NCI-H345 (cell line): ENCODE data around the gene TENT4B.
"Not testable (repeated sequence)": the region's sequence is repeated elsewhere in the genome, so short reads cannot be mapped to it uniquely, and the experiment has no call there.

Experiments
- DNase-seq: peaks from one replicate; lab custom pipeline; 2025; lab: John Stamatoyannopoulos, UW

TENT4B gene

DNA sequence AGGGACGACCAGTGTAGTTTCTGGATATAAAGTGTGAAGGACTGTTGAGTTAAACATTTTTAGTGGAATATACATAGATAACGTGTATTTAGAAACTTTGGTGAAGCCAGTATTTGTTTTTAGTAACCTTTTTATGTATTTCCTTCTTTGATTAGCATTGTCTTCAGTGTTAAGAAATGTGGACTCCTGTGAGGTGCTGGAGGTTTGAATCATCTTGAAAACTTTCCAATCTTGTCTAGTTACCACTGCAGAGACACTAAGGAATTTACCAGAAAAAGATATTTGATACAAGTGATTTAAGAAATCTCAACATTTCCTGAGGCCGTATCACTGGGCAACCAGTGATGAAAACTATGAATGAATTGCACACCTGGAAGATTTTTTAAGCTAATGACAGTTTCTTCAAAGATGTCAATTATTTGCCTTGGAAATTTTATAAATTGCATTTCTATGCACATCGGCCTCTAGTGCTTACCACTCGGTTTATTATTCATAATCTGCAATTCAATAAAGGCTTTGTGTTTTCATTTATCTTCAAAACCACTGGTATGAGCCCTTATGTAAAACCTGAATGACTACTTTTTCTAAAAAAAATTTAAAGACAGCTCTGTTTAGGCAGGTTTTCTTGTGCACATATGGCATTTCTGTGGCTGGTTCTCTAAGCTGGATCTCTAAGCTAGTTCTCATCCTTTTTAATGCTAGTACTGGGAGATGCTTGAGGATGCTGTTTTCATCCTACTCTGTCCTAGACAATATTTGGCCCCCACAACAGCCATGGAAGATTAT, 81.9 kb downstream of the TENT4B start:
- no peak for DNase-seq

DNA sequence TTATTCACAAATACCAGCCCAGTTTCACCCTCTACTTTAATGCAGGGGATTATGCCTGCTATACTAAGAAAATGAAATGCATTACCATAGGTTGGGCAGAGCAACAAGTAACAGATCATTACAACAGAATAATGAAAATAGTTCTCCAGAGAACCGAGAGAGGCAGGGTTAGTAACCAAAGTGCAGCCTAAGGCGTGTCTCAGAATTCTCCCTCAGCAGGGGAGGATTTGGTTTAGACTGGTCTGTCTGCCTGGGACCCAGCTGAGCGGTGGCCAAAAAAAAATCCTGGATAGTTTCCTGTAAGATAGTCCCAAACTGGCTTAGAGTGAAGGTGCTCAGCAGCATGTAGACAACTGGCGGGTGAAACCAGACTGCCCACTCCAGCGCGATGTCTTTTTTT, 82.5 kb downstream of the TENT4B start:
- DNase-seq = peak; percentile 4

- no peak for DNase-seq
Observed at GRCh38 chr16:50238314-50238713, 85.2 kb downstream of the TENT4B start.

DNA sequence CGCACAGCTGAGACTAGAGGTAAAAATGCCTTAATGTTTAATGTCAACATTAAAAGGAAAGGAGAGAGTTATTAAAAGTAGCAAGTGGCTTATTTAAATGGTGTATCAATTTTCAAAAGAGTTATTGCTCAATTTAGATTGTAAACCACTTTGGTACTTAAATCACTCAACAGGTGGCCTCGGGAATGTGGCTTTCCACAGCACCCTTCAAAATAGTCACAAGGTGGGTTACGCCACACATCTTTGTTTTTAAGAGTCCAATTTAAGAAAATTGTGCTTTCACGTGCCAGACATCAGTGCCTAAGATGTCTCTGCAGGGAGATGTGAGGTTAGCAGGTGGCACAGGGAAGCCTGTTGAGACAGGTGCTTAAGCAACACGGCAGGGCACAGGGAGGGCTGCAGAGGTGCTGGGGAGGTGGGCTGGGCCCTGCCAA, 85.8 kb downstream of the TENT4B start:
- DNase-seq = no peak

DNA sequence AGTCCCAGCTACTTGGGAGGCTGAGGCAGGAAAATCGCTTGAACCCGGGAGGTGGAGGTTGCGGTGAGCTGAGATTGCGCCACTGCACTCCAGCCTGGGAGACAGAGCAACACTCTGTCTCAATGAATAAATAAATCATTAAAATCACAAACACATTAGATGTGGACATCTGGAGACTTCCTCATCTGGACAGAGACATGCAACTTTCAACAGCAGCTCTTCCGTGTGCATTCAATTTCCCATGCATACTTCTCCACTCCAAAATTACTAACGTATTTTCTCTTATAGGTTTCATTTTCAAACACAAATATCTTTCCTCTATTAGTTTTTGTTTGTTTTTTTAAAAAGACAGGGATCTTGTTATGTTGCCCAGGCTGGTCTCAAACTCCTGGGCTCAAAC, 89.9 kb downstream of the TENT4B start:
- DNase-seq = not testable (repeated sequence)

DNA sequence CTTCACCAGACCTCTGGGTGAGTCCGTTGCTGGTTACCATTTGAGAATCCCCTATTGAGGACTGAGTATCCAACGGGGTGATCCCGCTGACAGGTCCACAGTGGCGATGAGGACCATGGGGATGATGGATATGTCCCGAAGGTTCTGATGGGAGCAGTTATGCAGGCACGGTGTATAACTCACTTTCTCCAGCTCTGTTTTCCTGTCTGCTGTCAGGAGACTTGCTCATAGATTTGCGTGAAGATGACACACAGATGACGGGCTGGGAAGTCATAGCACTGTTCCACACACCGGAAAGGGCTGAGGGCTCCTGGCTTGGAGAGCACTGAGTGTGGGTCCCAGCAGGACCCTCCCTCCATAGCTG, 91.0 kb downstream of the TENT4B start:
- no peak for DNase-seq

DNA sequence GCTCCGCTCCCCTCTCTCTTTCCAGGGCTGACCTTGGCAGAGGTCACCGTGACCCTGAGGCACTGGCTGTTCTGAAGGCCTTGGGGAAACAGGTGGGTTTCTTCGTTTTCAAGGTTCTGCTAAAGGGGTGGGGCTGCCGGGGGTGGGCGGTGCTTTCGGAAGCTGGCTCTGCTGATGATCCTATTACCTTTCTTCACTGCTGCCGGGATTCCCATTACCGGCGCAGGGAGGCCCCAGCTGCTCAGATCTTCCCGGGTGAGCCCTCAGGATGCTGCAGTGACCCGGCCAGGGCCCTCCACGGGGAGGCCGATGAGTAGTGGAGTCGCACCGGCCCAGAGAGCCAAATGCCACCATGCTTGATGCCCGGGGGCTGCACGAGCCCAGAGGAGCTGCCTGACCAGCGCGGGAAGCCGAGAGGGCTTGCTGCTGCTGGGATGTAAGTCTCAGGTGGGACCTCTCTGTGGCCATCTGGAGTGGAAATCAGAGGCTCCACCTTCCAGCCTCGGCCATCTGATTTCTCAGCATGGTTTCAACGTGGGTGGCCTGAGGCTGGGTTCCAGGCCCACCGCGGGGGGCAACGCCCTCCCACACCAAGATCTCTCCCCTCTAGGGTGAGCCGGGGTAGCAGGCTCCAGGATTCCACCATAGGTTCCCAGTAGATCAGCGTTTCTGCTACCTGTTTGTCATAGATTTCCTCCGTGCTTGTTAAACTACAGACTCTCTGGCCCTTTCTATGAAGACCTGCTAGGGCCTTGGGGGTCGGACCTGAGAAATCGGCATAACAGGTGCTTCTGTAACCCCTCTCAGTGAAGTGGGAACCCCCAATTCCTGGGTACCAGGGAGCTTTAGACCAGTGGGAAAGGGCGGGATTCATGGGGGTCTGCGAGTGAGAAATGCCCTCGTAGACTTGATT, 91.7 kb downstream of the TENT4B start:
- no peak for DNase-seq

DNA sequence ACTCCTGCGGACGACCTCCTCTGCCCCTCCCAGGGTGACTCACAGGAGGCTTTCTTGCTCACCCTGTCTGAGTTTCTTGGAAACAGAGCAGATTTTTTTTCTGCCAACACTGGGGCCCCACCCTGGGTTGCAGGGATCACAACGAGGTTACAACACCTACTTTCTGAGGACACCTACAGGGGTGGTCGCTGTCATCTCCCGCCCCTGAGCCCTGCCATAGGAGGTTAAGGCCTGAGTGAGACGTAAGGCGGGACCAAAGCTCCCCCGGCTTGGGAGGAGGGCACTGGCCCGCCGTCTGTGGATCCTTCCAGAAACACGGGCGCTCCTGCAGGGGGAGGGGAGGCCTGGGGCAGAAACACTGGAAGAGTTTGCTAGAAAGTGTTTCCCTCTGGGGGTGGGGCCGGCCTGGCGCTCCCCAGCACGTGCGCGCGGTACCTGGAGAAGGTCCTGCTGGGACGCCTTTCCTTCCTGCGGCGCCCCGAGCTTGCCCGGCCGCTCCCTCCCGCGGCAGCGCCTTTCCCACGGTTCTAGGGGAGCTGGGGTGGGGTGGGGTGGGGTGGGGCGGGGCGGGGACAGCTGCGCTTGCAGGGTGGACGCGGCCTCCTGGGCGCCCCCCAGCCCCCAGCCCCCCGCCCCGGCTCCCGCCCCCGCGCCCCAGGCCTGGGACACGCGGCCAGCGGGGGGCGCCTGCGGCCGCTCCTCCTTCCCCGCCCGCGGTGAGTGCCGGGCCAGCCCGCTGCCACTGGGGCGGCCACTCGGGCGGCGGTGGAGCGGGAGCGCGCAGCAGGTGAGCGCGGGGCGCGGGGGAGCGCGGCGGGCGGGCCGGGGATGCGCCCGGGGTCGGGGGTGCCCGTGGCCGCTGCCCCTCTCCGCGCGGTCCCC, 92.6 kb downstream of the TENT4B start:
- DNase-seq = peak; percentile 15

- DNase-seq = no peak
Observed at GRCh38 chr16:50246299-50247122, 93.4 kb downstream of the TENT4B start.

- no peak for DNase-seq
Observed at GRCh38 chr16:50247123-50247905, 94.2 kb downstream of the TENT4B start.

DNA sequence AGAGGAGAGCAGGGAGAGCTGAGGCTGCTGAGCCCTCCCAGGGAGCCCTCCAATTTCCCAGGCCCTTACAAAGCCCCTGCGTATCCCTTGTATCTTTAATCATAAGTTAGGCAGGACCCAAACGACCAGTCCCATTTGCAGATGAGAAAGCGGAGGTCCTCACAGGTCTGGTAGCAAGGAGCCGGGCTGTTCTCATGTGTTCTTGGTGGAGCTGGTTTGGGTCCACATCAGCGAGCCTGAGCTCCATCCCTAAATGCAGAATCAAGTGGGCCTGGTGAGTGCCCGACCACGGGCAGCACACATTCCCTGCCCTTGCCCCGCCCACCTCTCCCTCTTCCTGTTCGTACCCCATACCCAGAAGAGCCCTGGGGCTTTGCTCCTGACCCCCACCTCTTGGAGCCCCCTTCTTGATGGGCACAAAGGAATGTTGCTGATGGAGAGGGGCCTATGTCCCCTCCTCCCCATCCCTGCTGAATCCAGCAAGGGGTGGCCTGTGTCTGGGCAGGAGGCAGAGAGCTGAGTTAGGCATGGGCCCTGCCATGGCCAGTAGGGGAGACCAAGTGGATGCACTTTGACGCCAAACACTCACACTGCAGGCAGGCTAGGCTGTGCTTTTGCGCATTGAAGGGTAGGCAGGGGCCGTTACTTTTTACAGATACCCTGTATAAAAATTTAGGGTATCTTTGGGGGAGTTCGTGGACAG, 95.0 kb downstream of the TENT4B start:
- no peak for DNase-seq

DNA sequence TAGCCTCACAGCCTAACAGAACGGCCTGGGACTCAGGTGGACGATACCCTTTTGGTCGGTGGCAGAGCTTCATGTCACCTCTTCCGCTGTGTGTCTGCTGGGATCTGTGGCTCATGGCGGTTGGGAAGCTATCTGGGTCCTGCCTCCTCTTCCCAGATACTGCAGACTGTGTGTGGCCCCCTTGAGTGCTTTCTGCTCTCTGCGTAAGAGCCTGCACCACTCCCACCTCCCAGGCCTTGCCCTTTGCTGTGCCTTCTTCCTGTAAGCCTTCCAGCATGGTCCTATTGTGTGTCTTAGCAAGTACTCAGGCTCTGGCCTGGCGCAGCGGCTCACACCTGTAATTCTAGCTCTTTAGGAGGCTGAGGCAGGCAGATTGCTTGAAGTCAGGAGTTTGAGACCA, 95.7 kb downstream of the TENT4B start:
- DNase-seq = no peak

- no peak for DNase-seq
Observed at GRCh38 chr16:50251375-50252081, 98.4 kb downstream of the TENT4B start.

GRCh38 chr16:50252082-50252611, 99.0 kb downstream of the TENT4B start:
- DNase-seq = no peak

DNA sequence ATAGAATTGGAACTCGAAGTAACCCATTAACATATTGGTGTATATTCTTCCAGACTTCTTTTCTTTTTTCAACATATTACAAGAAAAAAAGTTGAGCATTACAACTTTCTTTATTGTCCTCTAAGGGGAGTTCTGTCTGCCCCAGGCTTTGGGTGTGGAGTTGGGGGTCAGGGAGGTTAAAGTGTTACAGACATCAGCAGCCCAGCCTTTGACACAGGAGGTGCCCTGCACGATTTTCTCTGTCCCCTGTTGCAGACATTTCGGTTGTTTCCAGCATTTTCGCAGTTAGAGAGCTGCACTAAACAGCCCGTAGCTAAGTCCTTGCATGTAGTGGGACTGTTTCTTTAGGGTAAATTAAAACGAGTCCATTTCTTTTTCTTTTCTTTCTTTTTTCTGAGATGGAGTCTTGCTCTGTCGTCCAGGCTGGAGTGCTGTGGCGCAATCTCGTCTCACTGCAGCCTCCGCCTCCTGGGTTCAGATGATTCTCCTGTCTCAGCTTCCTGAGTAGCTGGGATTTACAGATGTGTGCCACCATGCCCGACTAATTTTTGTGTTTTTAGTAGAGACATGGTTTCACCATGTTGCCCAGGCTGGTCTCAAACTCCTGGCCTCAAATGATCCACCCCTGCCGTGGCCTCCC, 99.9 kb downstream of the TENT4B start:
- DNase-seq = no peak

DNA sequence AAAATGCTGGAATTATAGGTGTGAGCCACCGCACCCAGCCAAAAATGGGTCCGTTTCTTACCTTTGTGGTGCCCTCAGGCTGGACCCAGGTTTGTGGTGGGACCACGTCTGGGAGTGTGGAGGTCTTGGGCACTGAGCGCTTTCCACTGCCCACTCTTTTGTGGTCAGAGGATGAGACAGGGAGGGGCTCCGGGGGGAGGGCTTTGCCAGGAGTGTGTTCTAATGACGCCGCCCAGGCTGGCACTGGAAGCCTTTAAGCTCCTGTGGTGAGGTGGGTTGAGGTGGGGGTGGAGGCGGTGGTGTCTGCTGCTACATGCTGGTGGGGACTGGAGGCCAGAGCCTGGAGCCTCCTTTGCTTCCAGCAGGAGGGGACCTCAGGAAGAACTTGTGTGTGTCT, 100.4 kb downstream of the TENT4B start:
- DNase-seq = no peak

DNA sequence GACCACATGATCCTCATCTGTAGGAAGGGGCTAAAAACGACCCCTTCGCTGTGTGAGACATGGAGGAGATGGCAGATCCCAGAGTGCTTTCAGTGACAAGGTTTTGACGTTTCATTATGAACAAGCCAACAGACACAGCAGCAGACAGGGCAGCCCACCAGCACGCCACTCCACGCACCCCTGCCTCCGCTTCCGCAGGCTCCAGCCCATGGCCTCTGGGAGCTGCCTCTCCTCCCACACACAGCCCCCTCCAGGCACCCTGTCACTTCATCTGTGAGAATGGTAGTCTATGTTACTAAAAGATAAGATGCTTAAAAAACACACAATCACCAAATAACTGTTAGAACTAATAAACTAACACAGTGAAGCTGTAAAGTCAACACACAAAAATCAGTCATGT, 101.0 kb downstream of the TENT4B start:
- no peak for DNase-seq

- no peak for DNase-seq
Observed at GRCh38 chr16:50255538-50255937, 102.4 kb downstream of the TENT4B start.
